WTC11 (cell line): ENCODE data around the gene NIN.

Experiments
- CTCF ChIP-seq: fragments of 200-600 bp; IDR thresholded peaks from 2 replicates; pipeline ENCODE4 v1.8.0; 2022; ENCODE audit warnings: antibody characterized with exemption
- NR2C2 ChIP-seq: sonication (generic); formaldehyde crosslinking; IDR thresholded peaks from 2 replicates; pipeline ENCODE4 v1.8.0; 2022; ENCODE audit warnings: mild to moderate bottlenecking, missing genetic modification reagents
- TP53 ChIP-seq: sonication (generic); formaldehyde crosslinking; IDR thresholded peaks from 2 replicates; pipeline ENCODE4 v1.8.1; 2023; ENCODE audit warnings: mild to moderate bottlenecking, missing genetic modification reagents
- ZNF138 ChIP-seq: sonication (generic); formaldehyde crosslinking; conservative IDR thresholded peaks from 2 replicates; pipeline ENCODE4 v1.8.1; 2022; ENCODE audit warnings: mild to moderate bottlenecking, moderate library complexity, missing genetic modification reagents
- TF ChIP-seq, protein P1 (sequence below): sonication (generic); formaldehyde crosslinking; IDR thresholded peaks from 2 replicates; pipeline ENCODE4 v1.8.1; 2023; ENCODE audit warnings: mild to moderate bottlenecking, moderate library complexity, missing genetic modification reagents

DNA sequence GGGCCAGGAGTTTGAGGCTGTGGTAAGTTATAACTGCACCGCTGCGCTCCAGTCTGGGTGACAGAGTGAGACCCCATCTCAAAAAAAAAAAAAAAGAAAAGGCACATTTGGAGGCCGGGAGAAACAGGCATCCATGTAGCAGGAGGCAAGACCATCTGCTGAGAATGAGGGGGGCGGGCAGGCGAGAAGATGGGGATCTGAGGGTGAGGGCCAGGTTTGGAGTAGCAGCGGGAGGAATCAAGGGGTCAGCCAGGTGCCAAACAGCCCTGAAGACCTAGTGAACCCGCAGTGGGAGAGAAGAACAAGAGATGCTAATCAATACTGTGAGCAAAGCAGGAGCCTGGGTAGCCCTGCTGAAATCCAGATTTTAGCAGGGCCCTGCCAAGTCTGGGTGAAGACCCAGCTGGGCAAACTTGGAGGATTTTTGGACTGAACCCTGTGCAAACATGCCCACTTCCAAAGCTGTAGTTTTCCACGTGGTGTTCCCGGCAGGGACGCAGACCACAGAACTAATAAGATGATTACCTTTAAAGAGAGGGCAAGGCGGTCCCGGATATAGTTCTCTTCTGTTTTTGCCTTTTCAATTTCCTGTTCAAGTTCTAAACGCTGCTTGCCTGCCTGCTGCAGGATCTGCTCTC lies 61.0 kb downstream of the NIN start:
- TF ChIP-seq ZNF138 (CRISPR knock-in tag) = no peak
- TF ChIP-seq, protein P1, sequence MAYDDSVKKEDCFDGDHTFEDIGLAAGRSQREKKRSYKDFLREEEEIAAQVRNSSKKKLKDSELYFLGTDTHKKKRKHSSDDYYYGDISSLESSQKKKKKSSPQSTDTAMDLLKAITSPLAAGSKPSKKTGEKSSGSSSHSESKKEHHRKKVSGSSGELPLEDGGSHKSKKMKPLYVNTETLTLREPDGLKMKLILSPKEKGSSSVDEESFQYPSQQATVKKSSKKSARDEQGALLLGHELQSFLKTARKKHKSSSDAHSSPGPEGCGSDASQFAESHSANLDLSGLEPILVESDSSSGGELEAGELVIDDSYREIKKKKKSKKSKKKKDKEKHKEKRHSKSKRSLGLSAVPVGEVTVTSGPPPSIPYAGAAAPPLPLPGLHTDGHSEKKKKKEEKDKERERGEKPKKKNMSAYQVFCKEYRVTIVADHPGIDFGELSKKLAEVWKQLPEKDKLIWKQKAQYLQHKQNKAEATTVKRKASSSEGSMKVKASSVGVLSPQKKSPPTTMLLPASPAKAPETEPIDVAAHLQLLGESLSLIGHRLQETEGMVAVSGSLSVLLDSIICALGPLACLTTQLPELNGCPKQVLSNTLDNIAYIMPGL (CRISPR knock-in tag) = no peak
- no peak for TF ChIP-seq NR2C2 (CRISPR knock-in tag)
- no peak for TF ChIP-seq CTCF
- TF ChIP-seq TP53 (CRISPR knock-in tag) = no peak
